HG03432 (cell line): ENCODE data around the gene PIK3AP1.
"Not testable (repeated sequence)": the region's sequence is repeated elsewhere in the genome, so short reads cannot be mapped to it uniquely, and the experiment has no call there.

Experiments used
- ATAC-seq: cut with Tn5 transposase; IDR thresholded peaks from one replicate; pipeline ENCODE4 v1.9.1; 2021; ENCODE audit warnings: mild to moderate bottlenecking, moderate library complexity; ENCODE audit not compliant: unreplicated experiment

Gene PIK3AP1

GRCh38 chr10:96699613-96700012, 20.7 kb downstream of the PIK3AP1 start:
- no peak for ATAC-seq

GRCh38 chr10:96698305-96698704, 22.0 kb downstream of the PIK3AP1 start:
- ATAC-seq, result not testable (repeated sequence)

- no peak for ATAC-seq
These were observed 22.9 kb downstream of the PIK3AP1 start for GRCh38 chr10:96697438-96697837.

GRCh38 chr10:96696845-96697425, 23.4 kb downstream of the PIK3AP1 start:
- no peak for ATAC-seq

- no peak for ATAC-seq
These were observed 24.2 kb downstream of the PIK3AP1 start for GRCh38 chr10:96695975-96696634.

- ATAC-seq, result no peak
These were observed 24.9 kb downstream of the PIK3AP1 start for GRCh38 chr10:96695366-96695765.

- no peak for ATAC-seq
These were observed 26.9 kb downstream of the PIK3AP1 start for GRCh38 chr10:96693431-96693830.

- no peak for ATAC-seq
These were observed 27.9 kb downstream of the PIK3AP1 start for GRCh38 chr10:96692427-96692826.

- no peak for ATAC-seq
These were observed 28.6 kb downstream of the PIK3AP1 start for GRCh38 chr10:96691761-96692160.

GRCh38 chr10:96690755-96691730, 29.3 kb downstream of the PIK3AP1 start:
- ATAC-seq, result no peak

GRCh38 chr10:96688789-96689188, 31.5 kb downstream of the PIK3AP1 start:
- ATAC-seq, result no peak

GRCh38 chr10:96687317-96688012, 32.8 kb downstream of the PIK3AP1 start:
- ATAC-seq, result no peak

- no peak for ATAC-seq
These were observed 33.8 kb downstream of the PIK3AP1 start for GRCh38 chr10:96686514-96686913.

- ATAC-seq, result no peak
These were observed 35.0 kb downstream of the PIK3AP1 start for GRCh38 chr10:96685306-96685705.

GRCh38 chr10:96684826-96685225, 35.5 kb downstream of the PIK3AP1 start:
- ATAC-seq, result no peak

GRCh38 chr10:96683710-96684109, 36.6 kb downstream of the PIK3AP1 start:
- ATAC-seq, result no peak

- no peak for ATAC-seq
These were observed 37.2 kb downstream of the PIK3AP1 start for GRCh38 chr10:96683065-96683464.

GRCh38 chr10:96681524-96681923, 38.8 kb downstream of the PIK3AP1 start:
- ATAC-seq, result no peak

- not testable (repeated sequence) for ATAC-seq
These were observed 39.9 kb downstream of the PIK3AP1 start for GRCh38 chr10:96680463-96680862.

- ATAC-seq, result no peak
These were observed 41.6 kb downstream of the PIK3AP1 start for GRCh38 chr10:96678725-96679124.
